Activated CD4-positive, CD25-positive, alpha-beta regulatory T cell (primary cell): Measurements from ENCODE around the gene ACAD11.
"Not testable (repeated sequence)": the region's sequence is repeated elsewhere in the genome, so short reads cannot be mapped to it uniquely, and the experiment has no call there.

ENCODE experiments used
- DNase-seq, 4 experiments: peaks; one replicate each; lab custom pipeline; 2025; lab: John Stamatoyannopoulos, UW

Gene ACAD11

DNA sequence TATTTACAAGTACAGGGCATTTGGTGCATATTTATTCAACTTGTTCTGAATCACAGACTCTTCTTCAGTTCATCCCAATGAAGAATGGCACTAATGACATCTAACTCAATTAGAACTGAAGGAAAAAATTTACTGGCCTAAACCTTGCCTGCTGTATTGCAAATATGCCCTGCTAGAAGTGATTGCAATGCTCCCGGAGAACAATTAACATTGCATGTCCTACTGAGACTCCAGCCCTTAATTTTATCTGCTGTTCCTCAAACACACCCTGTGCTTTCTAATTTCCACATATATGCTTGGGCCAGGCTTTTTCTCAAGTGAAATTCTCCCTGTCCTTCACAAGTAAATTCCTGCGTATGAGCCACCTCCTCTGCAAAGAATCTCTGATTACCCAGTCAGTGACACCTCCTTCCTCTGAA, 54.2 kb downstream of the ACAD11 start:
- DNase-seq, result no peak

DNA sequence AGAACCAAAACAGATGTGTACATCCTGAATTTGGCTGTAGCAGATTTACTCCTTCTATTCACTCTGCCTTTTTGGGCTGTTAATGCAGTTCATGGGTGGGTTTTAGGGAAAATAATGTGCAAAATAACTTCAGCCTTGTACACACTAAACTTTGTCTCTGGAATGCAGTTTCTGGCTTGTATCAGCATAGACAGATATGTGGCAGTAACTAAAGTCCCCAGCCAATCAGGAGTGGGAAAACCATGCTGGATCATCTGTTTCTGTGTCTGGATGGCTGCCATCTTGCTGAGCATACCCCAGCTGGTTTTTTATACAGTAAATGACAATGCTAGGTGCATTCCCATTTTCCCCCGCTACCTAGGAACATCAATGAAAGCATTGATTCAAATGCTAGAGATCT, 59.0 kb downstream of the ACAD11 start:
- DNase-seq, result not testable (repeated sequence)

DNA sequence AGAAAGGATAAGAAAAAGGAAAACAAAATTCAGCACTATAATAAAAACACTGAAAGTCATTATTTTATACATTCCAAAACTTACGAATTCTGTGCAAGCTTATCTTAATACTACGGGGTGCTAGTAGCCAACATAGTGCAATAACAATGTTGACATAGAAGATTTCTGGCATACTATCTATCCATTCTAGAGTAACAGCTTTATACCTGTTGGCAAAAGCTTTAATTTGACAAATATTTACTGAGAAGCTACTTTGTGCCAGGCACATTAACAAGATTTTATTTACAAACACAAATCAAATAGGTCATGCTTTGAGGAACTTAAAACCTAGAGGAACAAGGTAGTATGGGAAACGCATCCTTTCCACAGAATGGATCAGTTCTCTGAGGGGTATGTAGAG, 61.4 kb downstream of the ACAD11 start:
- no peak for DNase-seq

DNA sequence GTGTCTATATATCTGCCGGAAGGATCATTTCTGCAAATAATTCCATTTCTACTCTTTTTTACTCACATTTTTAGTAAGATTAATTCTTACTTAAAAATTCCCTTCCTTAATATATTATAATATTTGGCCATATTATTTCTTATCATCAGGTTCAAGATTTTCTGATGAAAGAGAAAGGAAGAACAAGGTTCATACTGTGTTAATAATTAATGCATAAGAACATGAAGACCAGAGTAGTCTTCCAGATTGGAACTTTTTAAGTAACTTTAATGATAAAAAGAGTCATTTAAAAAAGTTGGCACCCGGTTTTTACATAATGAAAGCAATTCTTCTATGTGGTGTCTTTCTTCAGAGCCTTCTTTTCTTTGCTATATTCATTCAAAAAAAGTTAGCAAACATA, 61.9 kb downstream of the ACAD11 start:
- no peak for DNase-seq

DNA sequence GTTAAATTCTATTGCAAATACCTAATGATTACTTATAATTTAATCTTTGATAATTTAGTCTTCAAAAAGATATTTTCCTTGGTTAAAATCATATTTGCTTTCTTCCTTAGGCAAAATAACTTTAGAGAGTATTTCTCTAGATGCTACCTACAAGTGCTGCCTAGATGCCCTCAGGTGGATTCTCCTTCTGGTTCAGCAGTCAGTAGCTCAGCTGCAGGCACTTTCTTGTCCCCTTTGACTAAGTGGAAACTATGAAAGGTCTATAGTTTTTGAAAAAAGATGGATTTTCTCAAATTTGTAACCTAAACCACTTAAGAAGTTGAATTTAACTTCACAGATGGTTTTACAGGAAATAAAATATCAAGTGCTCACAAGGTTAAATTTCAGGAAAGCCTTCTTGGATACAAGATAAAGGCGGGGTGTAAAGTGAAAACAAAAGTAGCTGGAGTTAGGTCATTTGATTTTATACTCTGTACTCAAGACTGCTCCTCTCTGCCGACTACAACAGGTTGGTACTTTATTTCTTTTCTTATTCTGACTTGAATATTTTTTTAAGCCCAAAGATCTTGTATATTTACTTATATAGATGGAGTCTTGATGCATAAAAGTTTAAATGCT, 62.7 kb downstream of the ACAD11 start, which contains the start of gene ACKR4:
Gene ACKR4, plus strand, starts transcription at position 455 of the 618 bp plus-strand sequence. CDS start 3,128 bp downstream, outside the sequence.
- no peak for DNase-seq

DNA sequence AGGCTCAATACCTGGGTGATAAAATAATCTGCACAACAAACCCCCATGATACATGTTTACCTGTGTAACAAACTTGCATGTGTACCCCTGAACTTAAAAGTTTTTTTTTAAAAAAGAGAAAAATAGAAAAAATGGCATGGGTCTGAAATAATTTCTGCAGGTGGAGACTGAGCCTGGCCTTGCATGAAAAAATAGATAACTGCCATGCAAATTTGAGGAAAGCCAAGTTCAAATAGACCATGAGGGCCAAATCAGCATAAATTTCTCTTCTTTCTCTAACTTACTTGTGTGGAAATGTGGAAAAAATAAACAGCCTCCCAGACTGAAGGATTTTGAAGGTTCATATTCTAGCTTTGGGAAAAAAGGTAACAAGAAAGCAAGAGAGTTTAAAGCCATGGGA, 63.3 kb downstream of the ACAD11 start:
- no peak for DNase-seq

DNA sequence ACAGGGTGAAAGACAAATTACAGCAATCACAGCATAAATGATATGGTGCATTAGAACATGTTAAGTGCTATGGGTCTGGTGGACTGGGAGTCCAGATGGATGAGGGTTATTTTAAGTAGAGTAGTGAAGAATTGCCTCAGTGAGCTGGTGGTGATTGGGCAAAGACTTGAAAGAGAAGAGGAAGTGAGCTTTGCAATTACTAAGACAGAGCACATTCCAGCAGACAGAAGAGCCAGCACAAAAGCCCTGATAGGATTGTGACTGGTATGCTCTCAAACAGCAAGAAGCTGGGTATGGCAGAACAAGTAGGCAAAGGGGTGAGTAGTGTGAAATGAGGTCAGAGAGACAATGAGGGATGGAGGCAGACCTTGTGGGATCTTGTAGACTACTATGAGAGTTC, 64.6 kb downstream of the ACAD11 start:
- DNase-seq, result no peak

DNA sequence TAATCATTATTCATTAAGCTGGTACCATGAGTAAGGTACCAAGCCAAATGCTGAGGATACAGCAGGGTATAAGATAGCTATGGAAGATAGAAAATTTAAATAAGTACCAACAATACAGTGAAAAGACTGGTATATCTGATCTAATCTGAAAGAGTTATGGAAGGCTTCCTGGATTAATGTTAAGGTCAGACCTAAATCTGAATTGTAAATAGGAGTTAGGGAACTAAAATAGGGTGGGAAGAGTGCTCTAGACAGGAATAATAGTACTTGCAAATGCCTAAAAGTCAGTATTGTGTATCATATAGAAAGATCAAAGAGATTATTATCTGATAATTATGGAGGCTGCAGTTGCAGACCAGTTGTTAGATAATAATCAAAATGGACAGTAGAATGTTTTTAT, 65.1 kb downstream of the ACAD11 start:
- no peak for DNase-seq

DNA sequence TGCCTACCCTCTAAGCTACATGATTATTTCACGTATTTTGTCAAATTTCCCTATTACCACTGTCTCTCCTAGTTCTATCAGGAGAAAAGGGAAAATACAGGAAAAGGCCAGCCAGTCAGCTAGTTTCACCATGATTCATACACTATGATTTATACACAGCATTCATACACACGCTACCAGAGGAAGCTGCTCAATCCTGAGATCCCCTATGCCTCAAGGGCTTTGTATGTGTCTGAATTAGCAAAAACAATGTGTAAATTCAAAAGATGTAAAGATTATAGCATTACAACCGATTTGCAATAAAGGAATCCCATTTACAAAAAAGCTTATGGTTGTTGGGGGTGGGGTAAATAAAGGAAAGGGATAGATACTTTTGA, 65.7 kb downstream of the ACAD11 start:
- no peak for DNase-seq

DNA sequence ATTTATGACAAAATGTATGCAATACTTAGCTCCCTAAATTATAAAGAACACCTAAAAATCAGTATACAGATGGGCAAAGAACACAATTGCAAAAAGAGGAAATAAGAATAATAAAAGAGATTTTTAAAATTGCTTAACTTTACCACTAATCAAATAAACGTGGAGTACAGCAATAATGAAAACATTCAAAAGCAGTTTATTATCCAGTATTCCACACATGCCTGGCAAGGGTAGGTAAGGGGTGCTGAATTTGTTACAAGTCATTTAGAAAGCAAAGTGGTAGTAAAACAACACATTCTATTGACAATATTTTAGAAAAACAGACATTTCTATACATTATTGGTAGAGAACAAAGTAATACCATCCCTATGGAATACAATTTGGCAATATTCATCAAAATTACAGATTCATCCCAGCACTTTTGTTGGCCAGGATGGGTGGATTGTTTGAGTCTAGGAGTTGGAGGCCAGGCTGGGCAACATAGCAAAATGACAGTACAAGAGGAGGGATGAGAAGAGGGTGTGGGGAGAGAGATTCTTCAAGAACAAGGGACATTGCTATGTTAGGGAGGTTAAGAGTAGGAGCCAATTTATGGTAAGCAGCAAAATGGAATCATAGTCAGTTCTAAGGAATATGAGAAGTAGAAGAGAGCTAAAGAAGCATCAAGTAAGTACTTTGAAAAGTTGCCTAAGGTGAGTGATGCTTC, 66.2 kb downstream of the ACAD11 start:
- DNase-seq, result no peak

DNA sequence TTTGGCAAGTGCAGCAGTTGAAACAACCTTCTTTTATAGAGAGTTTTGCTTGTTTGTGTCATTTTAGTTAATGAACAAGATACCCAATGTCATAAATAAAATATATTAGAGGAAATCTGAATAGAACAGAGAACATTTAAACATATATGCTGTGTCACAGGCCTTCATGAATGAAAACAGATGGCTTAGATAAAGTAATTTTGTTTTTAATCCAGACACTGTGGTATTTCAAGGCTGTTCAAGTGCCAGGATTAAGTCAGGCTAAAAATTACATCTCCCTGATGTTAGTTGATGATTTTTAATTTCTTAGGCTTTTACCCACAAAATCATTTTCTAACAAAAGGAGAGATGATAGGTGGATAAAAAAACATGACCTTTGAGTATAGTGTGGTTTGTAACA, 67.4 kb downstream of the ACAD11 start:
- no peak for DNase-seq

DNA sequence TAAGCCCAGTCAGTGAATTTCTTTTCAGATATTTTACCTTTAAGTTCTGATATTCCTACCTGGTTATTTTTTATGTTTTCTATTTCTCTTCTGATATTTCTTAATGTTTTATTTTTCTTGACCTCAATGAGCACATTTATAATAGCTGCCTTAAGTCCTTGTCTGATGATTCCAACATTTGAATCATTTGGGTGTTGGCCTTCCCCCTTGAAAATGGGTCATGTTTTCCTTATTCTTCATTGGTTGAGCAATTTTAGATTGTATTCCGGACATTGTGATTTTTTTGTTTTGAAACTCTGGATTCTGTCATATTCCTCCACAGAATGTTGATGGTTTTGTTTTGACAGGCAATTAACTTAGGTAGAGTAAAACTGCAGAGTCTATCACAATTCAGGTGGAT, 72.2 kb downstream of the ACAD11 start:
- no peak for DNase-seq

DNA sequence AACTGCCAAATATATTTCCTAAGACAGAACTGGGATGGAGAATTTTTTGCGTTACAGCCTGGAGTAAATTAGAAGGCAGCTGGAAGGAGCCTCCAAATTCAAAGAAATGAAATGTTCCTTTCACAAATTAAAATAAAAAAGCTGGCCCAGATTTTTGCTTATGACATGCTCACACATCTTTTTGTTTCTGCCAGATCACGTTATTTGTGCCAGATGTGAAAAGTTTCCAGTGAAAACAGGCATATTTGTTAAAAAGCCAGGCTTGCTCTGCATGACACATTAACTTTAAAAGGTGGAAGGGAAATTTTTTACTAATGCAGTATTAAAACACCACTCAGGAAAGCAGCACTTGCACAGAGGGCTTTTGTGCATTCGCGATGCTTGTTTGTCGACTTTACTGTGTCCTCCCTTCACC, 85.8 kb downstream of the ACAD11 start:
- no peak for DNase-seq

DNA sequence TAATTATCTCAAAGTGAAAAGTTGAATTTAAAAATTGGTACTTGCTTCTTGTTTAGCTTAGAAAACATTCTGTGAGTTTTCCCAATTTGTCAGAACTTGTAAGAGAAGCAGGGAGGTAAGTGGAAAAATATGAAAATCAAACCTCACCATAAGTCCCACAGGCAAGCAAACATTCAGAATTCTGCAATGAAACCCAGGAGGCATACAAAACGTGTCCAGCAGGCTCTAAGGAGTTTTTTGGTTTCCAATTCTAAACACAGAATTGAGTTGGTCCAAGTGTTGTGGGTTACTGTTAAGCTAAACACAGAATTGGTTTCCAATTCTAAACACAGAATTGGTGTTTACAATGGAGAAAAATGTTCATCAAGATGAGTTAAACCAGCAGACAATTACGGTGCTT, 89.6 kb downstream of the ACAD11 start:
- DNase-seq, result no peak

DNA sequence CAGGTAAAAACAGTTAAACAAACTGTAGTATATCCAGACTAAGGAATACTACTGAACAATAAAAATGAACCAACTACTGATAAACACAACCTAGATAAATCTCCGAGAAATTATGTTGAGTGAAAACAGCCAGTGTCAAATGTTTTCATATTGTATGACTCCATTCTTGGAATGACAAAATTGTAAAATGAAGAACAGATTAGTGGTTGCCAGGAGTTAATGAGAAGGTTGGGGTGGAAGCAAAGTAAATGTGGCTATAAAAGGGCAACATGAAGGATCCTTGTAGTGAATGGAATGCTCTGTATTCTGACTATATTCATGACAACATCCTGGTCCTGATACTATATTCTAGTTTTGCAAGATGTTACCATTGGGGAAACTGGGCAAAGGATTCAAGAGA, 90.0 kb downstream of the ACAD11 start:
- no peak for DNase-seq

DNA sequence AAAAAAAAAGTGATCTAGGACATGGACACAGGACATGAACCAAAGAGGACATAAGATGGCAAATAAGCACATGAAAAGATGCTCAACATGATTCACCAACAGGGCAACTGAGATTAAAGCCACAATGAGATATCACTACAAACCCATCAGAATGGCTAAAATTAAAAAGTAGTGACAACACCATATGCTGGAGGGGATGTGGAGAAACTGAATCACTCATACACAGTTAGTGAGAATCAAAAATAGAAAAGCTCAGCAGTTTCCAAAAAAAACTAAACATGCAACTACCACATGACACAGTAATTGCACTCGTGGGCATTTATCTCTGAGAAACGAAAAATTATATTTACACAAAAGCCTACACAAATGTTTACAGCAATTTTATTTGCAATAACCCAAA, 90.5 kb downstream of the ACAD11 start:
- no peak for DNase-seq

DNA sequence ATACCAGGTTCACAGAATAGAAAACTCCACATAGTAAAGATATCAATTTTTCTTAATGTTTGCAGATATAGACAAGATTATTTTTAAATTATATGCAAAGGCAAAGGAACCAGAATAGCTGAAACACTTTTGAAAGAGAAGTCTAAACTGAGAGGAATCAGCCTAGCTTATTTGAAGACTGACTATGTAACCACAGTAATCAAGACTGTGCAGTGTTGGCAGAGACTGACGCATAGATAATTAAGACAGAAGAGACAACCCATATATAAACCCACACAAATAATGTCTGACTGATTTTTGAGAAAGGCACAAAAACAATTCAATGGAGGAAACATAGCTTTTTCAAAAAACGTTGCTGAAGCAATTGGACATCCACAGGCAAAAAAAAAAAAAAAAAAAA, 91.2 kb downstream of the ACAD11 start:
- DNase-seq, result no peak

DNA sequence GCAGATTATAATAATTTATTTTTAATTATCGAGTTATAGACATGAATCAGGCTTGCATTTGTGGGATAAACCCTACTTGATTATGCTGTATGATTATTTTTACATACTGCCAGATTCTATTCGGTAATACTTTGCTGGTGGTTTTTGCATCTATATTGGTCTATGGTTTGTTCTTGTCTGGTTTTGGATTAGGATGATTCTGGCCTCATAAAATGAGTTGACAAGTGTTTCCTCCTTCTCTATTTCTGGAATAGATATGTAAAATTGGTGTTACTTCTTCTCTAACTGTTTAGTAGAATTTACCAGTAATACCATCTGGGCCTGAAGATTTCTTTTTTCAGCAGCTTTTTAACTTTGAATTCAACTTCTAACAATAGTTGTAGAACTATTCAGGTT, 95.5 kb downstream of the ACAD11 start:
- DNase-seq, result no peak

DNA sequence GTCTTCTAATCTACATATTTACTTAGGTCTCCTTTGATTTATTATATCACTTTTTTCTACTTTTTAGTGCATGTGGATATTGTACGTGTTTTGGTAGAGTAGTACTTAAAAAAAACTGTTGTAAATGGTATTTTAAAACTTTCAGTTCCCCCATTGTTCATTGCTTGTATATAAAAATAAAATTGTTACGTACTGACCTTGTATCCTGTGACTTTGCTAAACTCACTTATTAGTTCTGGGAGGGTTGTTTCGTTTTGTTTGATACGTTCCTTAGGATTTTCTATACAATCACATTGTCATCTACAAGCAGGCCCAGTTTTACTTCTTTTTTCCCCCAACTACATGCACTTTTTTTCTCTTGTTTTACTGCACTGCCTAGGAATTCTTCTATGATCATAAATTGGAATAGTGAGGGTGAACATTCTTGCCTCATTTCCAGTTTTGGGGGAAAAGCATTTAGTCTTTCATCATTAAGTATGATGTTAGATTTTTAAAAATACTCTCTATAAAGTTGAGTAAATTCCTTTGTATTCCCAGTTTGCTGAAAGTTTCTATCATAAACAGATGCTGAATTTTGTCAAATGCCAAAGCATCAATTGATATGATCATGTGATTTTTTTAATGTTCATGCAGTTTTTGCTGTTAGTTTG, 96.1 kb downstream of the ACAD11 start:
- no peak for DNase-seq

DNA sequence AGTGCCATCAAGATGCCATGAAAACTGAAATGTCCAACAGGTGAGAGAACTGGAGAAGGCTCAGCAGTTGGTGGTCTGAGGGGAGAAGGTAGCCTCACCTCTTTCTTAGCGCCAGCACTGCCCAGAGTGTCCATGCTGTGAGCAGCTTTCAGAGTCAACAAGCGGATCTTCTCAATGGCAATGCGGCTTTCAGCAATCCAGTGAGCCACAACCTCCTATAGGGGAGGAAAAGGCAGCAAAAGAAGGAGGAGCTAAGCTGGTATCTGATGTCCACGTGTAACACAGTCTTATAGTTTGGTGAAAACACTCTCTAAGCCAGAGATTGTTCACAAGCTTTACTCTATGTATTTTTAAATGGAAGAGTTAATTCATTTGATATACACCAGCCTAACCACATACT, 98.6 kb downstream of the ACAD11 start:
- no peak for DNase-seq

DNA sequence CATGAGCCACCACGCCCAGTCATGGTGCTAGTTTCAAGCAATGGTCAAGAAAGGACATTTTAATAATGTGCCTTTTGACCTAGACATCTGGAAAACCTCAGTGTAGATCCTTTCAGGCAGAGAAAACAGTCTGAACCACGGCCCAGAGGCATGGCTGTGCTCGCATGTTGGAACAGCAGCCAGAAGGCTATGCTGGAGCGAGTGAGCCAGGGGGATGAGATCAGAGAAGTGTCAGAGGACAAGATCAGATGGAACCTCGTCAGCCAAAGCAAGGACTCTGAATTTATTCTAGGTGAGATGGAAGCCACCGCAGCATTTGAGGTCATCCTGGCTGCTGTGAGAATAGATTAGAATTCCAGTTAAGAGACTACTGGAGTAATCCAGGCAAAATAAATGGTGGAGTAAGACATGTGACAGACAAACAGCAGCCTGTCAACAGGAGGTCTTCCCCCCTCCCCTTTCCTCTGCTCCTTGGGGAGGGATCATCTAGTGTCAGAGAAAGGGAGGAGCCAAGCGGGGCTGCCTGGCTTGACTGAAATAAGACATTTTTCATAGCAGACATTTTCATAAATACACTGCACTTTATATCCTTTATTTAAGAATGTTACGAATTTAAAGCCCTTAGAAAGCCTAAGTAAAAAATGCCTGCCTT, 103.0 kb downstream of the ACAD11 start:
- no peak for DNase-seq

DNA sequence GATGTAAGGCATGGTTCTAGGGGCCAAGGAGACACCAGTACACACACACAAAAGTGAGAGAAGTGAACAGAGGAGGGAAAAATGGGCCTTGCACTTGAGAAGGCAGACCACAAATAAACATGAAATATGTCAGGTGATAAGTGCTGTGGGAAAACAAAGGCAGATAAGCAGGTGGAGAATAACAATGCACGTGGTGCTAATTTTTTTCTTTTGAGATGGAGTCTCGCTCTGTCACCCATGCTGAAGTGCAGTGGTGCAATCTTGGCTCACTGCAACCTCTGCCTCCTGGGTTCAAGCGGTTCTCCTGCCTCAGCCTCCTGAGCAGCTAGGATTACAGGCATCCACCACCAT, 103.6 kb downstream of the ACAD11 start:
- DNase-seq, result not testable (repeated sequence)
